GM21381 (cell line): ENCODE data around the gene MPDU1.

Source experiments
- ATAC-seq: cut with Tn5 transposase; IDR thresholded peaks from one replicate; pipeline ENCODE4 v1.9.1; 2021; ENCODE audit warnings: mild to moderate bottlenecking, moderate library complexity; ENCODE audit not compliant: unreplicated experiment

MPDU1 gene

DNA sequence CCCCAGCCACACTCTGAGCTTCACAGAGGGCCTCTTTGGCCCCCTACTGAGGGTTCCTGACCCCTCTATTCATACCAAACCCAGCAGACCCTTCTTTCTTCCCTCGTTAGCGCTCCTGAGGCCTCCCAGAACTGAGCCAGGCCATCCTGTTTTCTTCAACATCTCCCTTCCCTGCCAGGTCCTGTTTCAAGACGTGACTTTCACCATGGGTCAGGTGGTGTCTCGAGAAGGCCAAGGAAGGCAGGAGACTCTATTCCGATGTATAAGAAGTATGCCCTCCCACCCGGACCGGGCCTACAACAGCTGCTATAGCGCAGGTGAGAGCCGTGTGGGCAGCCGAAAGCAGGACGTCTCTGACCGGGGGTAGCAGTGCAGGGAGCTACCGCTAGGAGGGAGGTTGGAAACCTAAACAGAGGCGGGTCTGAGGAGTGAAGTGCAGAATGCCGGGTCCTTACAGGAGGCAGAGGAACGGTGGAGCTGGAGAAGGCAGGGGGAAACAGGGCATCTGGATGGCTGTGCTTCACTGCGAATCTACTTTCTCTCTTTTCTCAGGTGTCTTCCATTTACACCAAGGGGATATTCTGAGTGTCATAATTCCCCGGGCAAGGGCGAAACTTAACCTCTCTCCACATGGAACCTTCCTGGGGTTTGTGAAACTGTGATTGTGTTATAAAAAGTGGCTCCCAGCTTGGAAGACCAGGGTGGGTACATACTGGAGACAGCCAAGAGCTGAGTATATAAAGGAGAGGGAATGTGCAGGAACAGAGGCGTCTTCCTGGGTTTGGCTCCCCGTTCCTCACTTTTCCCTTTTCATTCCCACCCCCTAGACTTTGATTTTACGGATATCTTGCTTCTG, 23.3 kb upstream of the MPDU1 start:
- no peak for ATAC-seq

DNA sequence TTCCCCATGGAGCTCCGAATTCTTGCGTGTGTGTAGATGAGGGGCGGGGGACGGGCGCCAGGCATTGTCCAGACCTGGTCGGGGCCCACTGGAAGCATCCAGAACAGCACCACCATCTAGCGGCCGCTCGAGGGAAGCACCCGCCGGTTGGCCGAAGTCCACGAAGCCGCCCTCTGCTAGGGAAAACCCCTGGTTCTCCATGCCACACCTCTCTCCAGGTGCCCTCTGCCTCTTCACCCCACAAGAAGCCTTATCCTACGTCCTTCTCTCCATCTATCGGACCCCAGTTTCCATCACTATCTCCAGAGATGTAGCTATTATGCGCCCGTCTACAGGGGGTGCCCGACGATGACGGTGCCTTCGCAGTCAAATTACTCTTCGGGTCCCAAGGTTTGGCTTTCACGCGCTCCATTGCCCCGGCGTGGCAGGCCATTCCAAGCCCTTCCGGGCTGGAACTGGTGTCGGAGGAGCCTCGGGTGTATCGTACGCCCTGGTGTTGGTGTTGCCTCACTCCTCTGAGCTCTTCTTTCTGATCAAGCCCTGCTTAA, 22.6 kb upstream of the MPDU1 start:
- ATAC-seq: peak; percentile 54

- peak; percentile 67 for ATAC-seq
Measured at GRCh38 chr17:7561589-7562207, 22.0 kb upstream of the MPDU1 start, which contains the start of gene SENP3. Gene SENP3, plus strand, starts transcription at chr17:7561919. Its CDS starts 1,158 bp downstream, at chr17:7563077.

DNA sequence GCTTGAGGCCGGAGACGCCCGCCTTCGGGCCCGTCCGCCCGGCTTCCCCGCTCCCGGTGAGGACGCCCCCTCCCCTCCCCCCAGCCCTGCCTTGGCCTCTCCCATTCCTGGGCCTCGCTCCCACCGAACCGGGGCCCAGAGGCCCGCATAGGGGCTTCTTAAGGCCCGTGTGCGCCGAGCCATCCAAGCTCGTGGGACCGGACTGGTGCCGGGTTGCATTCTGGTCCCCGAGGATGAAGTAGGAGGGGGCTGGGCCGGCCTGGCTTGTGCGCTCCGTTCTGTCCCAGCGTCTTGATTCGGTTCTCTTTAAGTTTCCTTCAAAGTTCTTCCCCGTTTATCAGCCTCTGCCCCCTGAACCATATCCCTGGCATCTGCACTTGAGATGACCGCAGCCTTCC, 21.4 kb upstream of the MPDU1 start:
- peak; percentile 7 for ATAC-seq

GRCh38 chr17:7563115-7563869, 20.4 kb upstream of the MPDU1 start:
- ATAC-seq: no peak

DNA sequence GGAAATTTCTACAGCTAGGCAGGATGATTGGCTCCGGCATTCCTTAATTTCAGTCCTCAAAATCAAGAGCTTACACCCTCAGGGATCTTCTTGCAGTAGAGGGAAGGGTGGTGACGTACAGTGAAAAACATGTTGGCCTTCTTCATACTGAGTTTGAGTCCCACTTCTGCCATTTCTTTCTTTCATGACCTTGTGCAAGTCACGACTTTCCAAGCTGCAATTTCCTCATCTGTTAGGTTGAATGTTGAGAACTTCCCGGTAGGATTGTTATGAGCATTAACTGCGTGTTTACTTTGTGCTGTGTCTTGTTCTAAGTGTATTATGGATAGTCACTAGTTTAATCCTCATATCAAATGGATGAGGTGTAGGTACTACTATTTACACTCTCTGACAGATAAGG, 14.1 kb upstream of the MPDU1 start:
- ATAC-seq: no peak

DNA sequence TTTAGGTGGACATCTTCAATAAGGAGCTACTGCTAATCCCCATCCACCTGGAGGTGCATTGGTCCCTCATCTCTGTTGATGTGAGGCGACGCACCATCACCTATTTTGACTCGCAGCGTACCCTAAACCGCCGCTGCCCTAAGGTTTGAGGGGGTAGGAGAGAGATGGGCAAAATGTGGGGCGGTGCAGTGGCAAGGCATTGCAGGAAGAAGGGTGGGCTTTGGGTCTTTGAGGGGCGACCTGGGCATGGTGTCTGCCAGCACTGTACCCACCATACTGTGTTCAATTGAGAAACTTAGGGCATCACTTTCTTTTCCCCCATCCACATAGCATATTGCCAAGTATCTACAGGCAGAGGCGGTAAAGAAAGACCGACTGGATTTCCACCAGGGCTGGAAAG, 13.3 kb upstream of the MPDU1 start:
- ATAC-seq: no peak

DNA sequence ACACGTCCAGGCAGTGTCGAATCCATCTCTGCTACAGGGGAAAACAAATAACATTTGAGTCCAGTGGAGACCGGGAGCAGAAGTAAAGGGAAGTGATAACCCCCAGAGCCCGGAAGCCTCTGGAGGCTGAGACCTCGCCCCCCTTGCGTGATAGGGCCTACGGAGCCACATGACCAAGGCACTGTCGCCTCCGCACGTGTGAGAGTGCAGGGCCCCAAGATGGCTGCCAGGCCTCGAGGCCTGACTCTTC, 11.4 kb upstream of the MPDU1 start:
- ATAC-seq: no peak

DNA sequence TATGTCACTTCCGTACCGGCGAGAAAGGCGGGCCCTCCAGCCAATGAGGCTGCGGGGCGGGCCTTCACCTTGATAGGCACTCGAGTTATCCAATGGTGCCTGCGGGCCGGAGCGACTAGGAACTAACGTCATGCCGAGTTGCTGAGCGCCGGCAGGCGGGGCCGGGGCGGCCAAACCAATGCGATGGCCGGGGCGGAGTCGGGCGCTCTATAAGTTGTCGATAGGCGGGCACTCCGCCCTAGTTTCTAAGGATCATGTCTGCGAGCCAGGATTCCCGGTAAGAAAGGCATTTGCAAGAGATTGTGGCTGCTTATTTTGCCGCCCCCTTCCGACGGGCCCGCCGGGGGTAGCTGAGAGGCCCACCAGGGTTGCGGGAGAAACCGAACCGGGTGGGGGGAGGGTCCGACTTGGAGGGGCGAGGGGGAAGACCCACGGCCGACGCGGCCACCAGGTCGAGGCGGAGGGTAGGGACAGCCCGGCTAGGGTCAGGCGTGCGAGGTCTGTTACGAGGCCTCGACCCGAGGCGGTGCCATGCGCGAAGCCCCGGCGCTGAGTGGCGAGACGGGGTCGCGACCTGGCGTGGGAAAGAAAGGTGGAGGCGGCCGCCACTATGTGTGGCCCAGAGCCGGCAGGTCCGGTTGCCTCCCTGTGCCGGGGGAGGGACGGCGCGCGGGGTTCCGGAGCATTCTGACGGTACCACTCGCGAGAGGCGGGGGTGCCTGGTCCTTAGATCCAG, 10.9 kb upstream of the MPDU1 start:
- peak; percentile 87 for ATAC-seq

DNA sequence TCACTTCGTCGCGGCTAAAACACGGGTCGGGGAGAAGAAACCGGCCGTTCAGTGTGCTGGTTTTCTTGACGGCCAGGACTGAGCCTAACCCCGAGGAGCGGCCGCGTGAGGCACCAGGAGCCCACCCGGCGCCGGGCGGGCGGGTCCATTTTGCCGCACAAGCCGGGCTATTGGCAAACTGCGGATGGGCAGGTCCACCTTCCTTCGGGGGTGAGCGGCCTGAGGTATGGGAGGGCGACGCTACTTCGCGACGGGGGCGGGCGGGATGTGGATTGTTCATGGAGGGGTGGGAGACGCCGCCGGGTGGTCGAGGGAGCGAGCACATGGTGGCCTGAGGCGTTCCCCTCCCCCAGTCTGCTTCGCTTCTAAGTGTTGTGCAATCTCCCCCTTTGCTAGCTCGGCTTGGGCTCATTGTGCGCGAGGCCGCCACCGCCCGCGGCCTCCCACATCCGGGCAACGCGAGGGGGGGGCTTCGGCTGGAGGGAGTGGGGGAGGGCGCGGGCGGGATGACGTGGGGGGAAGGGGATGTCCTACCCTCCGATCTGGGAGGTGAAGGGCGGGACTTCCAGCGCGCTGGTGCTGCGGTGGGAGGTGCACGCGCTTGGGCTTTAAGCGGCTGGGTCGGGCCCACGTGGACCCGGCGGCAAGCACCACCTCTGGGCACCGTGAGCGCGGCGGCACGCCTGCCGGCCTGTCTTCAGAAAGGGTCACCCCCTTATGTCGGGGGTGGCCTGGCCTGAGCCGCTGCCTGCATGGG, 10.2 kb upstream of the MPDU1 start:
- no peak for ATAC-seq

DNA sequence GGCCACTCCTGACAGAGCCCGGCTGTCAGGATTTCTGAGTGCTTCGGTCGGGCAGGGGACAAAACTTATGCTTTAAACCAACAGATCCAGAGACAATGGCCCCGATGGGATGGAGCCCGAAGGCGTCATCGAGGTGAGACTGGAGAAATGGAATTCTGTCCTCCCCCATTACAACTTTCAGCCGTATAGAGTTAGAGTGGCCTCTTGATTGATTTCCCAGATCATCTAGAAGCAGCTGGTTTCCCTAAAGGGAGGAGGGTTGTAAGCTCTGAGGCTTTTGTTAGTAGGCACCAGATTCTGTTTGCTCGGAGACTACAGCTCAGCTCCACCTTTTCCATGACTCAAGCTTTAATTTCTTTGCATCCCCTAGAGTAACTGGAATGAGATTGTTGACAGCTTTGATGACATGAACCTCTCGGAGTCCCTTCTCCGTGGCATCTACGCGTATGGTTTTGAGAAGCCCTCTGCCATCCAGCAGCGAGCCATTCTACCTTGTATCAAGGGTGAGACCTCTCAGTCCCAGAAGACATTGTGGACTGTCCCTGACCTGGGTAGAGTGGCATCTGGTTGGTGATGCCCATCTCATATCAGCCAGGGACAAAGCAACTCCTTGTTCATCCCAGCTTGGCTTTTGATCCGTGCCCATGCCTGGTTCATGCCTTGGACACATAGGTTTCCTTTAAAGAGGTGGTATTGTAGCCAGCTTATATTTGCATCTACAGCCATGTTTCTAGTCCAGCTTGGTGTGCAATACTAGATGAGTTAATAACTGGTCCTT, 9.3 kb upstream of the MPDU1 start:
- no peak for ATAC-seq

DNA sequence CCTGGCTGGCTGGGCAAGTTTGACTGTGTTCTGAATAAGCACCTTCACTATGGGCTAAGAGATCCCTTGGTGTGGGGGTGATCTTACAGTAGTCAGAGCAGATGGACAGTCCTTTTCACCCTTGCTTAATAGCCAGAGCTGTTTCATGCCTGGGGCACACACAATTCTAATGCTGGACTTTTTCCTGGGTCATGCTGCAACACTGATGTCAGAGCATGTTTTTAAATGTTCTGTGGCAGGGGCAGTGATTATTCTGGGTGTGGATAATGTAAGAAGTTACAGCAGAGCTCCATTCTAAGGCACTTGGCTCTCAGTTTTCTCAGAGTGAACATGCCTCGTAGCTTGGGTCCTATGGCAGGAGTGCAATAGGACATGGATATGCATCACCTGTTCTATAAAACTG, 8.2 kb upstream of the MPDU1 start:
- ATAC-seq: no peak

- no peak for ATAC-seq
Measured at GRCh38 chr17:7575959-7576358, 7.7 kb upstream of the MPDU1 start.

- no peak for ATAC-seq
Measured at GRCh38 chr17:7576432-7576937, 7.2 kb upstream of the MPDU1 start.

DNA sequence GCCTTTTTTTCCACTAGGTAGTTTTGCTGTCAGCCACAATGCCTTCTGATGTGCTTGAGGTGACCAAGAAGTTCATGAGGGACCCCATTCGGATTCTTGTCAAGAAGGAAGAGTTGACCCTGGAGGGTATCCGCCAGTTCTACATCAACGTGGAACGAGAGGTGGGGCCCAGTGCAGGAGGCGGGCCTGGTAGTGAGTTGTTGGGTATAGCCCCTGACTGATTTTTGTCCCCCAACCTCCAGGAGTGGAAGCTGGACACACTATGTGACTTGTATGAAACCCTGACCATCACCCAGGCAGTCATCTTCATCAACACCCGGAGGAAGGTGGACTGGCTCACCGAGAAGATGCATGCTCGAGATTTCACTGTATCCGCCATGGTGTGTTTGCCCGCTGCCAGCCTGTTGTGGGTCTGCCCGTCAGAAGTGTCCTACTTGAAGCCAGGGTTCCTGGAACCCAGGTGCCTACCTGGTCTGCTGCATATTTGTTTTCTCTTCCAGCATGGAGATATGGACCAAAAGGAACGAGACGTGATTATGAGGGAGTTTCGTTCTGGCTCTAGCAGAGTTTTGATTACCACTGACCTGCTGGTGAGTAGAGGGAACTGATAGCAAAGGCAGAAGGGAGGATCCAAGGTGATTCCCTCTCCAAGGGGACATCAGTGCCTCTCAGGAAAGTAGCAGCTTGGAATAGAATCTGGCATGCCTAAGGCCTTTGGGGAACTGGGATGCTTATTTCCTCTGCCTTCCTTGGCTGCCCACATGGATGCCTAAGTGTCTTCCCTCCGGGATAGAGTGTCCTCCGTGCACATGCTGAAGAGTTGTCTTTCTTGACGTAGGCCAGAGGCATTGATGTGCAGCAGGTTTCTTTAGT, 6.1 kb upstream of the MPDU1 start:
- ATAC-seq: no peak

GRCh38 chr17:7579001-7579833, 4.4 kb upstream of the MPDU1 start, which contains the start of gene CD68:
Gene CD68, plus strand, starts transcription at chr17:7579638. Its CDS starts 40 bp downstream, at chr17:7579678.
- ATAC-seq: no peak

DNA sequence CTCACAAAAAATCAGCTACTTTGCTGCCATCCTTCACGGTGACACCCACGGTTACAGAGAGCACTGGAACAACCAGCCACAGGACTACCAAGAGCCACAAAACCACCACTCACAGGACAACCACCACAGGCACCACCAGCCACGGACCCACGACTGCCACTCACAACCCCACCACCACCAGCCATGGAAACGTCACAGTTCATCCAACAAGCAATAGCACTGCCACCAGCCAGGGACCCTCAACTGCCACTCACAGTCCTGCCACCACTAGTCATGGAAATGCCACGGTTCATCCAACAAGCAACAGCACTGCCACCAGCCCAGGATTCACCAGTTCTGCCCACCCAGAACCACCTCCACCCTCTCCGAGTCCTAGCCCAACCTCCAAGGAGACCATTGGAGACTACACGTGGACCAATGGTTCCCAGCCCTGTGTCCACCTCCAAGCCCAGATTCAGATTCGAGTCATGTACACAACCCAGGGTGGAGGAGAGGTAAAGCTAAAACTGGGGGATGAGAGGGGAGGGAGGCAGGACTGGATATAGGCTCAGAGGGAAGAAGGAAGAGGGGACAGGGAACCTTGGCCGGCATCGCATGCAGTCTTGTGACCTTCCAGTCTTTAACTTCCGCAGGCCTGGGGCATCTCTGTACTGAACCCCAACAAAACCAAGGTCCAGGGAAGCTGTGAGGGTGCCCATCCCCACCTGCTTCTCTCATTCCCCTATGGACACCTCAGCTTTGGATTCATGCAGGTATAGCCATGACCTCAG, 3.6 kb upstream of the MPDU1 start:
- ATAC-seq: no peak
